GM12864 (cell line): ENCODE results near the gene HDAC10.

Experiments used
- DNase-seq: peaks from one replicate; pipeline ENCODE4 v3.0.0-alpha.2; 2011; ENCODE audit warnings: low read depth
- H3K4me3 ChIP-seq: 2 replicates; pipeline ENCODE4 v1.5.1; 2011; ENCODE audit warnings: mild to moderate bottlenecking, low read depth, low read length, control low read depth
- CTCF ChIP-seq: IDR thresholded peaks from 2 replicates; pipeline ENCODE4 v1.5.1; 2011; ENCODE audit warnings: low read depth, mild to moderate bottlenecking, moderate library complexity, low read length, control low read depth, inconsistent platforms; ENCODE audit errors: missing control alignments

HDAC10 gene

GRCh38 chr22:50255099-50255498 is 4.0 kb upstream of the HDAC10 start:
- H3K4me3 ChIP-seq = no peak overlapping the region
- no peak for DNase-seq
- TF ChIP-seq CTCF = no peak

- no peak for DNase-seq
- no peak overlapping the region for H3K4me3 ChIP-seq
- TF ChIP-seq CTCF = no peak
Observed at GRCh38 chr22:50253941-50254340, 2.9 kb upstream of the HDAC10 start.

GRCh38 chr22:50253046-50253915 is 2.2 kb upstream of the HDAC10 start:
- TF ChIP-seq CTCF = no peak
- no peak overlapping the region for H3K4me3 ChIP-seq
- no peak for DNase-seq

GRCh38 chr22:50252082-50253045 is 1.3 kb upstream of the HDAC10 start:
- no peak overlapping the region for H3K4me3 ChIP-seq
- peak; percentile 71 for TF ChIP-seq CTCF
- DNase-seq = no peak

- TF ChIP-seq CTCF = no peak
- H3K4me3 ChIP-seq = peak overlapping the region; percentile 92
- no peak for DNase-seq
Observed at GRCh38 chr22:50251477-50252081, 514 bp upstream of the HDAC10 start.

GRCh38 chr22:50250249-50250554 is 863 bp downstream of the HDAC10 start:
- peak overlapping the region; percentile 92 for H3K4me3 ChIP-seq
- TF ChIP-seq CTCF = no peak
- no peak for DNase-seq
